Measurements from ENCODE around the gene RNF152. TPM values are rescaled to one million over a fixed set of nuclear protein-coding genes. Genes with fewer than 3 reads are reported as not detected.

RNF152 gene
- total RNA-seq, 1 donor from 2014 or later: 13.4 TPM

DNA sequence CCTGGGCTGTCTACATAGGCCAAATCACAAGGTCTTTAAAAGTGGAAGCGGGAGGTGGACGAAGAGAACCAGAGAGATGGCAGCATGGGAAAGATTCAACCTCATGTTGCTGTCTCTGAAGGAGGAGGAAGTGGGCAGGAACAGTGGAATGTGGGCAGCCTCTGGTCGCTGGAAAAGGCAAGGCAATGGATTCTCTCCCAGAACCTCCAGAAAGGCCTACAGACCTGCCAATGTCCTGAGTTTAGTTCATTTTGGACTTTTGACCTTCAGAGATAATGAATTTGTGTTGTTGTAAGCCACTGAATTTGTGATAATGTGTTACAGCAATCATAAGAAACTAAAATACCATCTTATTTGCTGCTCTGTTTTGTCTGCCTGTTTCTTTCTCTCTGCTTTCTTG lies 122.5 kb downstream of the RNF152 start:
- H3K4me3 ChIP-seq: no peak overlapping the region
- no peaks in the 10 kb centered on the region for H3K36me3 ChIP-seq
- no peak for TF ChIP-seq CTCF (IDR thresholded peaks at IDR 0.05)
- intact Hi-C loops (cut with DNase I): no loop called here
- no peaks in the 10 kb centered on the region for H3K4me1 ChIP-seq
- no peaks in the 10 kb centered on the region for H3K9me3 ChIP-seq
- H3K27me3 ChIP-seq (ENCODE audit: low read depth): no peaks in the 10 kb centered on the region
- no peak for ATAC-seq
- no peak for DNase-seq
- H3K27ac ChIP-seq: no peak overlapping the region

DNA sequence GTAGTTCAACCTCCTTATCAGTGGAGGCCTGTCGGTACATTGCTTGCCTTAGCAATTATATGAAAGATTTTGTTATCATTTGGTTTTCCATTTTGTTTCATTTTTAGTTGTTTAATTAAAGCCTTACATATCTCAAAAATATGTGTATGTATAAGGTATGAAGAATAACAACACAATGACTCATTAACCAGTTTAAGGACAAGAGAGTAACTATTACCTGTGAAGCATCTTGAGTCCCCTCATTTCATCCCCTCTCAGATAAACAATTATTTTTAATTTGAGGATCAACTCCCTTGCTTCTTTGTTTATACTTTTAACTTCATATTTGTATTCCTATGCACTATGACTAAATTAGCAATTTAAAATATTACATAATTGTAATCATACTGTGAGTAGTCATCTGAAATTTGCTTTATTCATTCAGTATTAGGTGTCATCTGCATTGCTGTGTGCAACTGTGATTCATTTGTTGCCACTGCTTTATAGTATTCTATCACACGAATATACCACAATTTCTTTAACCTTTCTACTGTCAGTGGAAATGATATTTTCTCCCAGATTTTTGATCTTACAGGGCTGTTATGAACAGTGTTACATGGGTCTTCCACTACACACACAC lies 126.4 kb downstream of the RNF152 start:
- ATAC-seq (no peak), DNase-seq (no peak)
- H3K27me3 ChIP-seq (ENCODE audit: low read depth): no peaks in the 10 kb centered on the region
- H3K27ac ChIP-seq: no peak overlapping the region
- H3K4me3 ChIP-seq: no peak overlapping the region
- no peaks in the 10 kb centered on the region for H3K4me1 ChIP-seq
- H3K9me3 ChIP-seq: no peaks in the 10 kb centered on the region
- H3K36me3 ChIP-seq: no peaks in the 10 kb centered on the region
- intact Hi-C loops (cut with DNase I): no loop called here
- TF ChIP-seq CTCF (IDR thresholded peaks at IDR 0.05): no peak

- H3K4me1 ChIP-seq: no peaks in the 10 kb centered on the region
- no peak overlapping the region for H3K27ac ChIP-seq
- no peak for ATAC-seq
Measured at GRCh38 chr18:61765097-61765496, 127.7 kb downstream of the RNF152 start.

DNA sequence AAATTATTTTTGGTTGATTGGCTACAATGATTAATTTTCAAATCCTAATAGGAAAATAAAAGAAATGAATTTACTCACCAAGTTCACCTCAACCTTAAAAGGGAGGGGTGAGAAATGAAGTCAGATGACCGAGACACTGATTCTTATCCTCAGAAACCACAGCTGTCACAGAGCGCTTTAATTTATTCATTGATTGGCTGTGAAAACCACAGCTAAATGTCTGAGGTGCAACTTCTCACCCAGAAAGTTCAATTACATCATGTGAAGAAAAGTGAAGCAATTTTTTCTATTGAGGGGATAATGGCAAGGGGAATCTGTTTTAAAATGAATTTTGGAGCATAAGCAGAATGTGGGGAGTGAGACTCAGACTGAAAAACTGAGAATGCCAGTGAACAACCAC lies 128.4 kb downstream of the RNF152 start:
- Histone ChIP-seq H3K4me1 (no peaks in the 10 kb centered on the region), H3K27ac (no peak overlapping the region), H3K4me3 (no peak overlapping the region), H3K27me3 (ENCODE audit: low read depth) (no peaks in the 10 kb centered on the region), H3K36me3 (no peaks in the 10 kb centered on the region), H3K9me3 (no peaks in the 10 kb centered on the region)
- DNase-seq (no peak), ATAC-seq (no peak)
- intact Hi-C loops (cut with DNase I): no loop called here
- no peak for TF ChIP-seq CTCF (IDR thresholded peaks at IDR 0.05)

More at GRCh38 chr18:61765097-61765496, 127.7 kb downstream of the RNF152 start:
- no peaks in the 10 kb centered on the region for H3K36me3 ChIP-seq
- H3K9me3 ChIP-seq: no peaks in the 10 kb centered on the region
- no peaks in the 10 kb centered on the region for H3K27me3 ChIP-seq (ENCODE audit: low read depth)
- DNase-seq: no peak
- TF ChIP-seq CTCF (IDR thresholded peaks at IDR 0.05): no peak
- intact Hi-C loops (cut with DNase I): no loop called here
- no peak overlapping the region for H3K4me3 ChIP-seq

DNA sequence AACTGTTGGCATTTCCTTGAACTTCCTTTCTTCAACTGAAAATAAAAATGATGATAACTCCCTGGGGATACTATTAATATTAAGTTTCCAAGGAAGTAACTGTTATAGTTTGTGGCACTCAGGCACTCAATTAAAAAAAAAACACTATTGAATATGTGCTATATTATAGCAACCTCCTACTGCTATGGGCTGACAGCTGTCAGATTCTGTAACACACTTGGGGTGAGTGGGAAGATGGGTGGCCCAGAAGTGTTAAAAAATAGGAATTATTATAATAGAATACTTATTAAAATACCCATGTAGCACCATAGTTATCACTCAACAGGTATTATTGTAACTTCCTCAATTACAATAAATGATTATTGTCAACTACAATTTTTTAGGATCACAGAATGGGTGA lies 130.9 kb downstream of the RNF152 start:
- Histone ChIP-seq H3K27ac (no peak overlapping the region), H3K9me3 (no peaks in the 10 kb centered on the region), H3K4me3 (no peak overlapping the region), H3K36me3 (no peaks in the 10 kb centered on the region), H3K4me1 (no peaks in the 10 kb centered on the region), H3K27me3 (ENCODE audit: low read depth) (no peaks in the 10 kb centered on the region)
- no peak for TF ChIP-seq CTCF (IDR thresholded peaks at IDR 0.05)
- intact Hi-C loops (cut with DNase I): no loop called here
- ATAC-seq (no peak), DNase-seq (no peak)

Data from lower lobe of right lung (tissue), 2 donors.